ENCODE measurements around the gene GATAD2B.

The GATAD2B gene

GRCh38 chr1:153827168-153827964 is 95.4 kb downstream of the GATAD2B start:
- DNase-seq = no peak

- no peak for DNase-seq
Observed at GRCh38 chr1:153818876-153819275, 103.9 kb downstream of the GATAD2B start.

GRCh38 chr1:153816283-153816889 is 106.4 kb downstream of the GATAD2B start:
- no peak for DNase-seq

GRCh38 chr1:153805886-153806719 is 116.7 kb downstream of the GATAD2B start:
- DNase-seq = no peak

- DNase-seq = no peak
Observed at GRCh38 chr1:153805042-153805745, 117.6 kb downstream of the GATAD2B start.

- DNase-seq = no peak
Observed at GRCh38 chr1:153804112-153804511, 118.7 kb downstream of the GATAD2B start.

GRCh38 chr1:153803470-153804056 is 119.2 kb downstream of the GATAD2B start:
- DNase-seq = no peak

GRCh38 chr1:153801786-153802697 is 120.7 kb downstream of the GATAD2B start:
- no peak for DNase-seq

GRCh38 chr1:153801028-153801625 is 121.6 kb downstream of the GATAD2B start:
- no peak for DNase-seq

- DNase-seq = no peak
Observed at GRCh38 chr1:153800516-153800915, 122.3 kb downstream of the GATAD2B start.

- no peak for DNase-seq
Observed at GRCh38 chr1:153799566-153800465, 123.0 kb downstream of the GATAD2B start.

- no peak for DNase-seq
Observed at GRCh38 chr1:153799016-153799415, 123.8 kb downstream of the GATAD2B start.

GRCh38 chr1:153798468-153798780 is 124.3 kb downstream of the GATAD2B start:
- no peak for DNase-seq

GRCh38 chr1:153796786-153797659 is 125.7 kb downstream of the GATAD2B start:
- DNase-seq = peak; percentile 95

GRCh38 chr1:153795934-153796785 is 126.6 kb downstream of the GATAD2B start:
- DNase-seq = no peak

- DNase-seq = no peak
Observed at GRCh38 chr1:153795330-153795837, 127.4 kb downstream of the GATAD2B start.

- DNase-seq = no peak
Observed at GRCh38 chr1:153794624-153795329, 128.0 kb downstream of the GATAD2B start.
